SK-MEL-5 (cell line): ENCODE measurements around the gene AGPAT4. TPM values are rescaled to one million over a fixed set of nuclear protein-coding genes. Genes with fewer than 3 reads are reported as not detected.

Source experiments
- DNase-seq: peaks from one replicate; pipeline ENCODE4 v3.0.0-alpha.2; 2016; ENCODE audit warnings: low read depth, low spot score
- in situ Hi-C: cut with HindIII; loops from 2 replicates; pipeline ENCODE4 v1.10.0; 2016; ENCODE audit warnings: low sequenced_read_pairs, high pct_unique_total_duplicates, low pct_unique_long_range_greater_than_20kb
- total RNA-seq: library from RNA; depleted of rRNA; stranded (reverse); fragments of >200 nt; shearing (Covaris generic); gene quantifications from 2 replicates; pipeline ENCODE4 v1.2.3, GENCODE V29; 2014

AGPAT4 gene
- total RNA-seq, 1 experiment from 2014 or later: 1.4 TPM

GRCh38 chr6:161219680-161220079, 54.2 kb downstream of the AGPAT4 start:
- in situ Hi-C loops: no loop called here
- DNase-seq: no peak

- in situ Hi-C loops: no loop called here
- DNase-seq: peak; percentile 21
Observed at GRCh38 chr6:161218222-161218621, 55.6 kb downstream of the AGPAT4 start.

- in situ Hi-C loops: no loop called here
- no peak for DNase-seq
Observed at GRCh38 chr6:161217628-161218027, 56.2 kb downstream of the AGPAT4 start.

- no peak for DNase-seq
- in situ Hi-C loops: no loop called here
Observed at GRCh38 chr6:161216616-161217205, 57.1 kb downstream of the AGPAT4 start.

GRCh38 chr6:161215876-161216615, 57.8 kb downstream of the AGPAT4 start:
- no peak for DNase-seq
- in situ Hi-C loops: no loop called here

GRCh38 chr6:161215193-161215592, 58.7 kb downstream of the AGPAT4 start:
- DNase-seq: no peak
- in situ Hi-C loops: no loop called here

GRCh38 chr6:161214722-161215121, 59.1 kb downstream of the AGPAT4 start:
- DNase-seq: no peak

GRCh38 chr6:161212902-161213301, 61.0 kb downstream of the AGPAT4 start:
- in situ Hi-C loops: no loop called here

More at GRCh38 chr6:161214722-161215121, 59.1 kb downstream of the AGPAT4 start:
- in situ Hi-C loops: no loop called here

GRCh38 chr6:161211380-161212035, 62.4 kb downstream of the AGPAT4 start:
- in situ Hi-C loops: no loop called here
- no peak for DNase-seq

More at GRCh38 chr6:161212902-161213301, 61.0 kb downstream of the AGPAT4 start:
- no peak for DNase-seq

- DNase-seq: no peak
- in situ Hi-C loops: no loop called here
Observed at GRCh38 chr6:161210857-161211256, 63.0 kb downstream of the AGPAT4 start.

GRCh38 chr6:161207200-161207599, 66.7 kb downstream of the AGPAT4 start:
- in situ Hi-C loops: no loop called here
- no peak for DNase-seq

- in situ Hi-C loops: no loop called here
- no peak for DNase-seq
Observed at GRCh38 chr6:161204866-161205557, 68.8 kb downstream of the AGPAT4 start.

GRCh38 chr6:161200610-161201370, 73.1 kb downstream of the AGPAT4 start:
- DNase-seq: no peak
- in situ Hi-C loops: no loop called here

GRCh38 chr6:161199850-161200249, 74.0 kb downstream of the AGPAT4 start:
- DNase-seq: no peak
- in situ Hi-C loops: no loop called here

GRCh38 chr6:161198783-161199460, 74.9 kb downstream of the AGPAT4 start:
- in situ Hi-C loops: no loop called here
- DNase-seq: peak; percentile 58

GRCh38 chr6:161198176-161198575, 75.7 kb downstream of the AGPAT4 start:
- no peak for DNase-seq
- in situ Hi-C loops: no loop called here

GRCh38 chr6:161195386-161195785, 78.5 kb downstream of the AGPAT4 start:
- DNase-seq: no peak

More at GRCh38 chr6:161195386-161195785, 78.5 kb downstream of the AGPAT4 start:
- in situ Hi-C loops: no loop called here
